Skeletal muscle tissue (tissue), 4 donors: ENCODE results near the gene COL4A3. TPM values are rescaled to one million over a fixed set of nuclear protein-coding genes. Genes with fewer than 3 reads are reported as not detected.

Experiments used
- H3K27ac ChIP-seq: one replicate; pipeline ENCODE4 v1.7.0; 2013; ENCODE audit warnings: mild to moderate bottlenecking, low read depth, low read length, inconsistent platforms
- H3K27me3 ChIP-seq, 3 donors: one replicate each; pipeline ENCODE4 v1.7.0; 2013; ENCODE audit warnings: low read length in 3 of 3; ENCODE audit not compliant: control insufficient read depth in 3 of 3, insufficient read depth in 3 of 3
- H3K36me3 ChIP-seq, 3 donors: one replicate each; pipeline ENCODE4 v1.7.0; 2013; ENCODE audit warnings: low read length in 3 of 3; ENCODE audit not compliant: control insufficient read depth in 3 of 3, insufficient read depth in 3 of 3
- H3K4me1 ChIP-seq, 3 donors: one replicate each; pipeline ENCODE4 v1.7.0; 2013; ENCODE audit warnings: low read length in 3 of 3, mild to moderate bottlenecking in 3 of 3; ENCODE audit not compliant: control insufficient read depth in 3 of 3, insufficient read depth in 3 of 3
- H3K4me3 ChIP-seq, 3 donors: one replicate each; pipeline ENCODE4 v1.7.0; 2013; ENCODE audit warnings: low read length in 3 of 3
- H3K9ac ChIP-seq, 3 donors: one replicate each; pipeline ENCODE4 v1.7.0; 2013; ENCODE audit warnings: low read length in 3 of 3, mild to moderate bottlenecking in 3 of 3, moderate library complexity in 2 of 3, low read depth in 1 of 3
- H3K9me3 ChIP-seq, 3 donors: one replicate each; pipeline ENCODE4 v1.7.0; 2013; ENCODE audit warnings: low read length in 3 of 3; ENCODE audit not compliant: control insufficient read depth in 3 of 3
- total RNA-seq: library from RNA; depleted of rRNA; stranded (reverse); fragments of >200 nt; gene quantifications from one replicate; pipeline ENCODE4 v1.2.3, GENCODE V29; 2014
- donor health status: Osteomylitis.

COL4A3 gene
- total RNA-seq, 1 donor from 2014 or later: under 0.01 TPM

- Histone ChIP-seq H3K27ac (peak overlapping the region; percentile 83), H3K36me3 (peaks cover 0 to 27% (median 18%) of the 10 kb centered on the region in 3 donors), H3K27me3 (no peaks in the 10 kb centered on the region), H3K9ac (no peak overlapping the region), H3K9me3 (no peaks in the 10 kb centered on the region), H3K4me3 (peak overlapping the region in 2 of 3 donors; percentile 21 to 55), H3K4me1 (peaks cover 0 to 6% (median 2%) of the 10 kb centered on the region in 3 donors)
Measured at GRCh38 chr2:227308784-227309183, 144.4 kb downstream of the COL4A3 start.

- no peaks in the 10 kb centered on the region for H3K27me3 ChIP-seq
- H3K36me3 ChIP-seq: peaks cover 0 to 15% (median 11%) of the 10 kb centered on the region in 3 donors
- H3K9ac ChIP-seq: no peak overlapping the region
- no peaks in the 10 kb centered on the region for H3K9me3 ChIP-seq
- peaks cover 0 to 6% (median 2%) of the 10 kb centered on the region in 3 donors for H3K4me1 ChIP-seq
- no peak overlapping the region for H3K27ac ChIP-seq
- no peak overlapping the region for H3K4me3 ChIP-seq
Measured at GRCh38 chr2:227310756-227311110, 146.3 kb downstream of the COL4A3 start.

- Histone ChIP-seq H3K36me3 (peaks cover 0 to 13% (median 11%) of the 10 kb centered on the region in 3 donors), H3K9me3 (no peaks in the 10 kb centered on the region), H3K4me1 (peaks cover 0 to 6% (median 2%) of the 10 kb centered on the region in 3 donors), H3K27ac (no peak overlapping the region), H3K4me3 (no peak overlapping the region), H3K9ac (no peak overlapping the region), H3K27me3 (no peaks in the 10 kb centered on the region)
Measured at GRCh38 chr2:227311861-227312506, 147.6 kb downstream of the COL4A3 start.

GRCh38 chr2:227312579-227312978 is 148.2 kb downstream of the COL4A3 start:
- Histone ChIP-seq H3K9me3 (no peaks in the 10 kb centered on the region), H3K9ac (no peak overlapping the region), H3K36me3 (peaks cover 0 to 11% (median 11%) of the 10 kb centered on the region in 3 donors), H3K4me3 (no peak overlapping the region), H3K27ac (no peak overlapping the region), H3K4me1 (peaks cover 0 to 6% (median 2%) of the 10 kb centered on the region in 3 donors), H3K27me3 (no peaks in the 10 kb centered on the region)

- Histone ChIP-seq H3K27me3 (no peaks in the 10 kb centered on the region), H3K4me3 (no peak overlapping the region)
Measured at GRCh38 chr2:227313310-227313709, 148.9 kb downstream of the COL4A3 start.

GRCh38 chr2:227317834-227318233 is 153.4 kb downstream of the COL4A3 start:
- Histone ChIP-seq H3K9me3 (no peaks in the 10 kb centered on the region), H3K36me3 (peaks cover 0 to 3% (median 0%) of the 10 kb centered on the region in 3 donors), H3K27ac (no peak overlapping the region), H3K4me1 (no peaks in the 10 kb centered on the region), H3K27me3 (no peaks in the 10 kb centered on the region), H3K4me3 (no peak overlapping the region), H3K9ac (no peak overlapping the region)

More at GRCh38 chr2:227313310-227313709, 148.9 kb downstream of the COL4A3 start:
- Histone ChIP-seq H3K36me3 (peaks cover 0 to 9% (median 4%) of the 10 kb centered on the region in 3 donors), H3K4me1 (peaks cover 0 to 6% (median 2%) of the 10 kb centered on the region in 3 donors), H3K9ac (no peak overlapping the region), H3K9me3 (no peaks in the 10 kb centered on the region), H3K27ac (no peak overlapping the region)

- Histone ChIP-seq H3K4me1 (peaks cover 0 to 8% (median 3%) of the 10 kb centered on the region in 3 donors), H3K27me3 (no peaks in the 10 kb centered on the region), H3K36me3 (no peaks in the 10 kb centered on the region), H3K4me3 (no peak overlapping the region), H3K9ac (no peak overlapping the region), H3K9me3 (no peaks in the 10 kb centered on the region), H3K27ac (no peak overlapping the region)
Measured at GRCh38 chr2:227320305-227321094, 156.1 kb downstream of the COL4A3 start.

- peaks cover 3 to 9% (median 8%) of the 10 kb centered on the region in 3 donors for H3K4me1 ChIP-seq
- no peaks in the 10 kb centered on the region for H3K27me3 ChIP-seq
- no peak overlapping the region for H3K27ac ChIP-seq
- no peak overlapping the region for H3K4me3 ChIP-seq
- no peaks in the 10 kb centered on the region for H3K9me3 ChIP-seq
- no peaks in the 10 kb centered on the region for H3K36me3 ChIP-seq
- no peak overlapping the region for H3K9ac ChIP-seq
Measured at GRCh38 chr2:227322530-227323205, 158.2 kb downstream of the COL4A3 start.

DNA sequence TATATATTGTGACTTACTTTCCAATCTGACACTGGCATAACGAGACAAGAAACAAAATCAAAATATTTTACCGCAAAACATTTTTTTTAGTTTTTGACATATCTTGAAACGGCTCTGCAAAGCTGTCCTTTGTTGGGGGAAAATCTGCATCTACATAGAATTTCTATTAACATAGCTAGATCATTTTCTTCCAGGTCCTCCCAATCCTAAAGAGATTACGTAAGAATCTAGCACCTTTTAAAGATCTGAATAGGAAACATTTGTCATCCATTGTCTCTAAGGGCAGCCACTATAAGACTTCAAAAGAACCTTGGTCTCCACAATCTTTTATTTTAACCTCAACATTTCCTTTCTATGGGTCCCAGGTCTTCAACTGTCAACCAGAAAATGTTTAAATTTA is 159.4 kb downstream of the COL4A3 start:
- H3K4me1 ChIP-seq: peaks cover 3 to 9% (median 8%) of the 10 kb centered on the region in 3 donors
- peaks cover 0 to 3% (median 0%) of the 10 kb centered on the region in 3 donors for H3K36me3 ChIP-seq
- no peak overlapping the region for H3K9ac ChIP-seq
- H3K9me3 ChIP-seq: no peaks in the 10 kb centered on the region
- H3K27ac ChIP-seq: no peak overlapping the region
- H3K27me3 ChIP-seq: no peaks in the 10 kb centered on the region
- no peak overlapping the region for H3K4me3 ChIP-seq
